RCC 7860 (cell line): ENCODE results near the gene ERGIC1.

Source experiments
- DNase-seq: peaks from one replicate; pipeline ENCODE4 v3.0.0-alpha.2; 2015; ENCODE audit warnings: low spot score
- FAIRE-seq: peaks from 2 replicates; lab custom pipeline; 2012; peaks lifted over from hg19 to GRCh38; lab: Jason Lieb, UNC

ERGIC1 gene

DNA sequence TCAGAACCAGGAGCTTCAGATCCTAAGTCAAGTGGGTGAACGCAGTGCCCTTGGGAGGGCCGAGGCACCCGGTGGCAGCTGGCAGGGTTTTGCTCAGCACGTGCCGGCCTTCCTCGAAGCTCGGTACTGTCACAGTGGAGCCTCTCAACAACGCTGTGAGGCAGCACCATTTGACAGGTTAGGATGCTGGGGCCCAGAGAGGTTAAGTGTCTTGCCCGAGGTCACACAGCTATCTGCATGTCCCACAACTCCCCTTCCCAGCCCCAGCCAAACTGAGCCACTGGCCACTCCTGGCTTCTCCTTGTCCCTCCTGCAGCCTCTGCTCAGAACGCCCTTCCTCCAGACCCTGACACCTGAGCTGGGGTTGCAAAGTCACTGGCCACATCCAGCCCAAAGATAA, 81.5 kb downstream of the ERGIC1 start:
- FAIRE-seq (no peak), DNase-seq (no peak)

DNA sequence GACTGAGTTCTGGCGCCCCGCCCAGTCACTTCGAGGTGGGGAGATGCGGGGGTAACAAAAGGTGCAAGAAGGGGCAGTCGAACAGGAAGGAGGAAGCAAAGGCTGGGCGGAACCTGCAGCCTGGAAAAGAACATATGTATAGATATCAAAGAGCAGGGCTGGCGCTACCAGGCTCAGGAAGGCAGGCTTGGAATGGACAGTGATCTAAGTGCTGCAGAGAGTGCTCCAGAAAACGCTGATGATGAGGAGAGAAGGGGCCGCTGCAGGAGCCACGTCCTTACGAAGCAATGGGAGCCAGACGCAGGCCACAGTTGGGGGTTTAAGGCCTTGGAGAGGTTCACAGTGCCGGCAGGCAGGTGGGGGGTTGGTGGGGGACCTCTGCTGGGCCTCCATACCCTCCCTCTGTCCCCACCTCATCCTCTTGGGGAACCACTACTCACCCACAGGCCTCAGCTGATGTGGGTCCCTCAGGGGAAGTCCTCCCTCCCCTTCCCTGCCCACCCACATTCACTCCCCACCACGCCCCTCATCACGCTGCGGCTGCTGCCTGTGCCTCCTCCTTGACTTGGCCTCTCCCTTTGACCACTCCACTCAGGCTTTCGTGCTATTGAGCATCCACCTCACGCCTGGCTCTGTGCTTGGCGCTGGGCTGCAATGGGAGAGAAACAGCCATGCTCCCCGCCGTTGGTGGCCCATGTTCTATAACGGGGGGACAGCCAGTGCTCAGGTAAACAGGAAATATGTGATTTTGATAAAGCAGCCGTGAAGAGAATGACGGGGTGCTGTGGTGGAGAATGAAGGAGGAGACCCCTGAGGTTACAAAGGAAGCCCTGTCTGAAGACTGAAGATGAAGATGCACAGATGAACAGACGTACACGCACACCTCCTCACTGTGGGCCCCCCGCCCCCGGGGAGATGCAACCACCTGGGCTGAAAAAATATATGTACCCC, 84.6 kb downstream of the ERGIC1 start:
- no peak for FAIRE-seq
- no peak for DNase-seq

GRCh38 chr5:172919525-172920446, 85.7 kb downstream of the ERGIC1 start:
- FAIRE-seq = no peak
- DNase-seq = no peak

DNA sequence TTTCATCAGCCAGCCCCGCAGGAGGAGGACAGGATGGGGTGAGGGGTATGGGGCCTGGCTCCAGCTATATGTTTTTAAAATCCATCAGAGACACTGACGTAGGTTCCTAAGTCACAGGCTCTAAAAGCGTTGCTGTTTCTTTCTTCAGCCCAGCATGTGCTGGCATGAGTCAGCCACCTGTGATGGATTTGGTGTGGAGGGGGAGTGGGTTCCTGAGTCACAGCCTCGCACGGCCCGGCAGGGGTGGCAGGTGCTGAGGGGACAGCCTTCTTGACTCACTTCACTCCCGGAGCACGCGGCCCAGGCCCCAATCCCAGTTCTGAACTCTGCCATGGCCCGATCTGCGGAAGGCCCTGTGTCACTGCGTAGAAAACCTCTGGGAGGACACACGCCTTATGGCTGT, 86.4 kb downstream of the ERGIC1 start:
- FAIRE-seq (peak; percentile 83), DNase-seq (peak; percentile 91)

DNA sequence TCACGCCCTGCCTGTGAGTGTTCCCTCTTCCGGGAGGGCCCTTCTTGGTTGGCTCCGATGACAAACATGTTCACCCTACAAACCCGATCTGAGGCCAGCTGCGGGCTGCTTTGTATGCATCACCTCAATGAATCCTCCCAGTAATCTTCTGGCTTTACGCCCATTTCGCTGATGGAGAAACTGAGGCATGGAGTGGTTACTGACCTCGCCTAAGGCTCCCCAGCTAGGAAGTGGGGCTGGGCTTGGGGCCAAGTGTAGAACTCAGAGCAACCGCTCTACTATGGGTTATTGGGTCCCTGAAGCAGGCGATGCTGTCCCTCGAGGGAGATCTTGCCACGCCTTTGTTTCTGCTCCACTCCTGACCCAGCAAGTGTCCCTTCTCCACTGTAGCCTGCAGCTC, 86.9 kb downstream of the ERGIC1 start:
- FAIRE-seq = no peak
- DNase-seq = no peak

- FAIRE-seq = no peak
- no peak for DNase-seq
Measured at GRCh38 chr5:172921906-172922305, 87.9 kb downstream of the ERGIC1 start.

GRCh38 chr5:172923539-172923938, 89.5 kb downstream of the ERGIC1 start:
- no peak for FAIRE-seq
- DNase-seq = no peak

- DNase-seq (no peak), FAIRE-seq (no peak)
Measured at GRCh38 chr5:172925336-172925948, 91.4 kb downstream of the ERGIC1 start.

- no peak for DNase-seq
- no peak for FAIRE-seq
Measured at GRCh38 chr5:172926008-172926523, 92.0 kb downstream of the ERGIC1 start.

- peak; percentile 44 for DNase-seq
- FAIRE-seq = no peak
Measured at GRCh38 chr5:172926796-172927195, 92.7 kb downstream of the ERGIC1 start.

DNA sequence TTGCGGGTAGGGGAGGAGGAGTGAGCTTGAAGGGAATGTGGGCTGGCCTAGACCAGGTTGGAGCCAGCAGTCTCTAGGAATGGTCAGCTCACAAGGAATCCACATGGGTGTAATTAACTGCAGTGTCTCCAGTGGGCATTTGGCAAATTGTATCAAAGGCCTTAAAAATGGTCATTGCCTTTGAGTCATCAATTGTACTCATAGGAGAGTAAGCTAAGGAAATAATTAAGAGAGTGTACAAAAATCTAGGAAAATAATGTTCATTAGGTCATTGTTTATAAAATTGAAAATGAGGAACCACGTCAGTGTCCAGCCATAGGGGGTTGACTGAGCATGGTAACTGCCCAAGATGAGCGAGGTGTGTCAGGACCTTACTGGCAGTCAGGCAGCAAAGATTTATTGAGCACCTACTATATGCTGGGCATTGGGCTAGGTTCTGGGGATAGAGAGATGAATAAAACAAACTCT, 95.4 kb downstream of the ERGIC1 start:
- FAIRE-seq = no peak

GRCh38 chr5:172931001-172931536, 97.0 kb downstream of the ERGIC1 start:
- peak; percentile 98 for FAIRE-seq

More for the DNA sequence above, 95.4 kb downstream of the ERGIC1 start:
- peak; percentile 50 for DNase-seq

GRCh38 chr5:172932313-172933017, 98.4 kb downstream of the ERGIC1 start:
- peak; percentile 83 for DNase-seq
- FAIRE-seq = no peak

More at GRCh38 chr5:172931001-172931536, 97.0 kb downstream of the ERGIC1 start:
- peak; percentile 100 for DNase-seq

DNA sequence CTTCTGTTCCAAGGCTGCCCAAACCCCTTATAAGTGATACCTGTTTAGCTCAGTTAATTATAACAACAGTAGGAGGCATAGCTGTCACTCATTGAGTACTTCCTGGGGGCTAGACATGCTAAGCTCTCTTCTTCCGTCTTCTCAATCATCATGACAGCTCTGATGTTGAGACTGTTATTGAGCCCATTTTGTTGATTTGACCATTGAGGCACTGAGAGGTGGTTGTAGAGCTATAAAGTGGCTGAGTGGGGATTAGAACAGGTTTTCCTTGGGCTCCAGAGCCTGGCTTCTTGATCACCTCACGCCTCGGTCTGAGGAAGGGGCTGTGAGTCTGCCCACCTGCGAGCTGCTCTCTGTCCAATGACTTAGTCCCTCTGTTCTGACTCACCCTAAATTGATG, 99.2 kb downstream of the ERGIC1 start:
- DNase-seq (no peak), FAIRE-seq (no peak)

- DNase-seq = no peak
- no peak for FAIRE-seq
Measured at GRCh38 chr5:172935096-172935495, 101.0 kb downstream of the ERGIC1 start.

DNA sequence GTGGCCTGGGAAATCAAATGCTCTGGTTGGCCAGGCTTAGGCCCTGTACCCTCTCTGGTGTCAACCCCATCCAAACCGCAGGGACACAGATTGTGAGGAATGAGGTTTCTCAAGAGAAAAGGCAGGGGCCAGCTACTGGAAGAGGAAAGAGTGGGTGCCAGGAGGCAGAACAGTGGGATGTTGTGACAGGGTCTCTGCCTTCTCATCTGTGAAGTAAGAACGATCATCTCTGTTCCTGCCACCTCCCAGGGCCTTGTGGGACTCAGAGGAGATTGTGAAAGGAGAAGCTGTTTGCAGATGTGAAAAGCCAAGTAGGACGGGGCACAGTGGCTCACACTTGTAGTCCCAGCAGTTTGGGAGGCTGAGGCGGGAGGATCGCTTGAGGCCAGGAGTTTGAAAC, 102.3 kb downstream of the ERGIC1 start:
- DNase-seq (no peak), FAIRE-seq (no peak)

DNA sequence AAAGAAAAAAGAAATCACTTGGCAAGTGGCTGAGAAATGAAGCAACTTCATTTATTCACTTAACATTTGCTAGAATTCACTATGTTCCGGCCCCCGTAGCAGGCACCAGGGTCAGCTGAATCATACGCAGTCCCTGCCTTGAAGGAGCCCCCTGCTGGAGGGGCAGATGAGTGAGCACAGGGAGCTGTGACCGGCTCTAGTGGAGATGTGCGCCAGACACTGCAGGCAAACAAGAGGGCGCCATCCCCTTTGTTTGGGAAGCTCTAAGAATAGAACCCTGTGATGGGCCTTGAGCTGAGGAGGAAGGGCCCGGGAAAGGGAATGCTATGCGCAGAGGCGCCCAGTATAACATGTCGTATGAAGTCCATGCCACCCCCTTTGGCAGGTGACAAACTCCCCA, 105.0 kb downstream of the ERGIC1 start:
- DNase-seq = no peak
- no peak for FAIRE-seq

DNA sequence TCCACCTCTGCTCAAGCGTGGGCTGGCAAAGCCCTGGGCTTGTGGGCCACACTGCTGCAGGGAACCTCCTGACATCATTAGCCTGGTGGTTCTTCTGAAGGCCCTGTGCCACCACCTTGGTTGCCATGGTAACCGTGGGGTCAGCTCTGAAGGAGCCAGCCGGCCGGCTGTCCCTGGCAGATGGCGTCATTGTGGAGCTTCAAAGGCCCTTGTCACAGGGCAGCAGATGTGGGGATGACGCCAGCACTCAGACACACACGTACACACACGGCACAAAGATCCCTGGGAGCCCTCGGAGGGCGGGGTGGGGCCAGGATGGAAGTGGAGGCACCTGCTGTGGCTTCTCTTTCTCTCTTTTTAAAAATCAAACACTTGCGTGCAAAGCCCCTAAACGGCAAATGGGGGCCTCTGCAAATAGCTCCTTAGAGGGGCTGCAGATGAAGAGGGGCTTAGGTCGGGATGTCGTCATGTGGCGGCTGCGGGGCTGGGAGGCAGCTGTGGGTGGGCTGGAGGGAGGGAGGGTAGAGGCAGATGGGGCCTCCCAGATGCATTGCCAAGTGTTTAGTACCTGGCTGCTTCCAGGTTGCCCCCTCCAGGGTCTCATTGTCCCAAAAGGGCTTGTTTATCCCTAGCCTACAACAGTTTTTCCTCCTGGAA, 105.7 kb downstream of the ERGIC1 start:
- no peak for DNase-seq
- FAIRE-seq = no peak
